CD4-positive, alpha-beta T cell treated with Interferon gamma for 1 hour (primary cell): ENCODE measurements around the gene GCN1.

Experiments
- DNase-seq: peaks from one replicate; pipeline ENCODE4 v3.0.0-alpha.2; 2020

Gene GCN1

GRCh38 chr12:120181991-120182631, 12.4 kb downstream of the GCN1 start:
- DNase-seq = no peak

GRCh38 chr12:120180975-120181374, 13.5 kb downstream of the GCN1 start:
- no peak for DNase-seq

- DNase-seq = no peak
These were observed 19.0 kb downstream of the GCN1 start for GRCh38 chr12:120175537-120175936.

DNA sequence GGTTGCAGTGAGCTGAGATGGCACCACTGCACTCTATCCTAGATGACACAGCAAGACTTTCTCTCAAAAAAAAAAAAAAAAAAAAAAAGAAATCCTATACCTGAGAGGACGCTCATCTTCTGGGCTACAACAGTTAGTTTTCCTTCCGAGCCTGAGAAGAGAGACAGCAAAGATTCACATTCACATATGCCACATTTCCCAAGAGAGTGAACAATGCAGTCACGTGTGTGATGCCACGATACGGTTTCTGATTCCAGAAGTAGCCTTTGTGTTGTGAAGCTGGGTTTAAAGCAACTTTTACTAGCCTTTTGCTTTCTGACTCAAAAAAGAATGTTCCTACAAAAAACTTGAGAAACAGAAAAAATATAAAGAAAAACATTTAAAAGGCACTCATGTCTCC, 19.5 kb downstream of the GCN1 start:
- DNase-seq = no peak

DNA sequence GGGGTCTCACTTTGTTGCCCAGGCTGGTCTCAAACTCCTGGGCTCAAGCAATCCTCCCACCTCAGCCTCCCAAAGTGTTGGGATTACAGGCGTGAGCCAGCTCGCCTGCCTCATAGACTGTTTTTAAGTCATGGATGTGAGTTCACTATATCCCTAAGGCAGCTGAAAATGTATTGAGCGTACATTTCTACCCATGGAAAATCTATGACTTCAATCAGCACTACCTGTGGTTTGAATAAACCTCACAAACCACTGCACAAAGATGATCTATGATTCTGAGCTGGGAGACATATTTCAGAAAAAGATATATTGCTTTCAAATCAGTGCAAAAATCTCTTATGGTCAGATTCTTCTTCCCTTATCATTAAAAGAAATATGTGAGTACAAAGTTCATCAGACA, 22.5 kb downstream of the GCN1 start:
- no peak for DNase-seq

- no peak for DNase-seq
These were observed 23.9 kb downstream of the GCN1 start for GRCh38 chr12:120170631-120171030.

DNA sequence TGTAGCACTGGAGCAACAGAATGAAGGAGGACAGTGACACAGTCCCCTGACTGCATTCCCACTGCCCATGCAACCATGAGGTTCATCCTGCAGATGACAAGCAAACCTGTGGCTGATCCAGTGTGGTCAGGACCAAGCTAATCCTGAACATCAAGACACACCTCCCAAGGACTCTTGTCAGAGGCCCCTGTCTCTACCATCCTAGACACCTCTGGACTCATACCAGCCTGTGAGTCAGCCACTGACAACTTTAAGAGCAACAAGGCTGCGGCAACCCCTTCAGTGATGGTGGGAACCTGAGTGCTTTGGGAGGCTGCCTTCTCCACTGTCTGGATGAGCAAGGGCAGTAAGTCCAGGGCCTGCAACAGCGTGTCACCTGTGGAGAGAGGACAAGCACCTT, 24.6 kb downstream of the GCN1 start:
- no peak for DNase-seq

- no peak for DNase-seq
These were observed 26.2 kb downstream of the GCN1 start for GRCh38 chr12:120168337-120168736.

GRCh38 chr12:120167529-120168095, 26.9 kb downstream of the GCN1 start:
- DNase-seq = no peak

DNA sequence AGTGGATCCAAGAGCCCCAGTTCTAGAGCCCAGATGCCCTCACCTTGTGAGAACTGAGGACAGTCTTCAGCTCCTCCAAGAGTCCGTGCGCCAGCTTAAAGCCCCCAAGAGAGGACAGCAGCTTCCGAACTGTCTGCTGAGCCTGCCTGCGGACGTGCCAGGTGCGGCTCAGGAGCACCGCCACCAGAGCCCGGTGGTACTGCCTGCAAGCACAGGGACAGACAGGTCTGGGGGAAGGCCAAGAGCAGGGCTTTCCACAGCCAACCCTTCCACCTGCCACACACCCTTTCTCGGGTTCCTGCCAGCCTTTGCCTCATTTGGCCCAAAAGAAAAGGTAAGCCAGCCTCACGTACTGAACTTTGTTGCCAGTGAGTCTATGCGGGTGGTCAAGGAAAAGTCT, 30.2 kb downstream of the GCN1 start:
- no peak for DNase-seq

DNA sequence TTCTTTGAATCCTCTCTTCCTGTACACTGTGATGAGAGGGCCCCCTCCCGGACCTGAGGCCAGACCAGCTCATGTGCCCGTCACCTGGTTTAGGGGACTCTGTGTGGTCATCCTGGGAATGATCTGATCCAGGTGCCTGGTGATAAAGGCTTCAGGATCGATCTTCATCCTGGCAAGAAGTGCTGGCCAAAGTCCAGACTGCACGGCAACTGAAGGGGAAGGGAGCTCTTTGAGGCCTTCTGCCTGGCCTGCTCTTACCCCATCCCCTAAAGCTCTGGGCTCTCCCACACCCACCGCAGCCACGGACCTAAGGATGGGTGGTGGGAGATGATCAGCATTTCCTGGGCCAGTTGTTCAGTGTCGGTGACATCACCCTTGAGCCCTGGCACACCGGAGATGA, 31.8 kb downstream of the GCN1 start:
- no peak for DNase-seq

GRCh38 chr12:120161852-120162251, 32.7 kb downstream of the GCN1 start:
- no peak for DNase-seq

DNA sequence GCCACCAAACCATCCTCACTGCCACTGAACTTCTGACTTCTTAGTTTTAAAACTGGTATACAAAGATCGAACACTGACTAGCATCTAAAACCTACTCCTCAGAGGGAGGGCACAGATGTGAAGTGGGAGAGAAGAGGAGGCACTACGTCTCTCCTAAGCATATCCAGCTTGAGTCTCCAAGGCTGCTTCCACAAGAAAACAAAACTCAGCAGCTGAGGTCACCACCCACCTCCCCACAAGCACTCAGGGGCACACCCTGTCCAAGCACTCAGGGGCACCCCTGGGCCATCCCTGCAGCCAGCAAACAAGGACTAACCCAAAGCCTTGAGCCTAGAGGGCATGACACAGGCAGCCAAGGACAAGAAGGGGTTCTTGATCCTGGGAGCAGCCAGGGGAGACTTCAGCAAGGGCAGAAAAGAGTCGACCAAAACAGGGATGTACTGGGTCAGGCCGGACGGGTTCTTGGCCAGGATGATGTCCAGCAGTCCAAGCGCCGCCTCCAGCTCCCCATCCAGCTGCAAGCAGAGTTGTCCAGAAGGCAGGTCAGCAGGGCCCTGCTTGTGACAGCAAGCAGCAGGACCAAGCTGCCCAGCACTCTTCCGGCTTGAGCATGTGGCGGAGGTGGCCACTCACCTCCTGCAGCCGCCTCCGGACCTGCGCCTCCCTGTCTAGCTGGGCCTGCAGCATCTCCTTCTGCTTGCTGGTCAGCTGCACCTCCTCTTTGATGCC, 34.8 kb downstream of the GCN1 start:
- no peak for DNase-seq

GRCh38 chr12:120158351-120158750, 36.2 kb downstream of the GCN1 start:
- DNase-seq = no peak

DNA sequence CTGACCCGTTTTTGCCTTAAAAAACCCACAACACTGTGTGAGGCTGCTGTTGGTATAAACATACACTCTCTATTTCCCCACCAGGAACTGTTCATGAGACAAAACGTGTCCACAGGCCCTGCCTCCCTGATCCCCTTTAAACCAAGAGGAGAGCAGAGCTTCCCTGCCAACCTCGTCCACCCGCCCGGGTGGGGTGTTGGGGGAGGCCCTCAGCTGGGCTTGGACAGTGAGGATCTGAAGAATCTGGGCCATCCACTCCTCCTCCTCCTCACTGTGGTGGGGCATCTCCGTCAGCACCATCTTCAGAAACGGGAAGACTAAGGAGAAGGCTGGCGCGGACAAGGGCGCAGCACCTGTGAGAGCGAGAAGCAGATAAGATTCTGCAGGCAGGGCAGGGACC, 36.8 kb downstream of the GCN1 start:
- DNase-seq = no peak

GRCh38 chr12:120156315-120157259, 37.9 kb downstream of the GCN1 start:
- DNase-seq = no peak

- no peak for DNase-seq
These were observed 39.4 kb downstream of the GCN1 start for GRCh38 chr12:120155072-120155471.

DNA sequence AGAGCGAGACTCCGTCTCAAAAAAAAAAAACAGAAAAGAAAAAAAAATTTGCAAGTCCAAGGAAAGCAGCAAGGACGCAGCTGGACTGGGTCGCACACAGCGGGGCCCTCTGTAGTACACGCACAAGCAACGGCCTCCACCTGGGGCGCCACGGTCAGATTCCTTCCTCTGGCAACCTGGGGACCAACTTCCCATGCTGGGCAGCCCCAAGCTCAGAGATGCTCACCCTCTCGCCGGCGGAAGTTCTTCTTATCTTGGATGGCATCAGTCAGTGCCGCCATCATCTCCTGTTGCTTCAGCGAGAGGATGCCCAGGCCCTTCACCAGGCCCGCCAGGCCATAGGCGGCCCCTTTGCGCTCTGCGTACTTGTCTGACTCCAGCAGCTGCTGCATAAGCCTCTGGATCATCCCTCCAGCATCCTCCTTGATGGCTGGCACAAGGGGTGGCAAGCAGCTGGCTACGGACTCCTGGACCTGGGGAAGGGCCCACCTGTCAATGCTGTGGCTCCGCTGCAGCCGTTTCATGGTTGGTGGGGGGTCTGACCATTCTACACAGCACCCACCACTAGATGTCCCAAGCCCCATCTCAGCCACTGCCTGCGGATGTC, 43.5 kb downstream of the GCN1 start:
- no peak for DNase-seq

DNA sequence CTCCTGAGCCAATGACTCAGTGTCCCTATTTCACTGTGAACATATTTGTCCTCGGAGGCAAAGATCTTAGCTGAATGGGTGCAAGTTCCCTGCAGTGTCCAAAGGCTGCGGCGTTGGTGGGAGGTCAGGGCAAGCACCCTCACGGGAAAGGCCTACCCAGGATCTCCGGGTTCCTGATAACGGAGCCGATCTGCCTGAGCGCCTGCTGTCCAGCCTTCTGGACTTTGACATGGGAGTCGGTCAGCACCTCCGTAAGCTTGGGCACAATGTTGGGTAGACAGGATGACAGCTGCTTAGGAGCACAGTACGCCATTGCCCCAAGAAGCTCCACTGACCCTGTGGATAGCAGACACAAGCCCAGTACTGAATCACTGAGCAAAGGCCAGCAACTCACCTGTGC, 46.5 kb downstream of the GCN1 start:
- DNase-seq = no peak

GRCh38 chr12:120145164-120145563, 49.4 kb downstream of the GCN1 start:
- DNase-seq = no peak

DNA sequence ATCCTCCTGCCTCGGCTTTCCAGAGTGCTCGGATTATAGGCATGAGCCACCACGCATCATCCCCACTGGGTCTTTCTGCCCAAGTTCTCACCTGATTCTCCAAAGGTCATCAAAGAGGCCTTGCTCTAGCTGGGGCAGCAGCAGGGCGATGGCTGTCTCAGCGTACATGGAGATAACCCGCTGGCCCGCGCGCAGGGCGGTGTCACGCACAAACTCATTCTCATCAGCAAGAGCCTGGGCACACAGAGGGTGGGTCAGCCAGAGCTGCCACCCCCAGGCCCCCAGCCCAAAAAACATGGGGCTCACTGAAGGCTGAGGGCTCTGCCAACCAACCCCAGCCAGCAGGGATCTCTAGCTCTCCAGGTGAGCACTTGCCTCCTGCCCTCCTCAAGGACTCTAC, 50.3 kb downstream of the GCN1 start:
- DNase-seq = no peak

DNA sequence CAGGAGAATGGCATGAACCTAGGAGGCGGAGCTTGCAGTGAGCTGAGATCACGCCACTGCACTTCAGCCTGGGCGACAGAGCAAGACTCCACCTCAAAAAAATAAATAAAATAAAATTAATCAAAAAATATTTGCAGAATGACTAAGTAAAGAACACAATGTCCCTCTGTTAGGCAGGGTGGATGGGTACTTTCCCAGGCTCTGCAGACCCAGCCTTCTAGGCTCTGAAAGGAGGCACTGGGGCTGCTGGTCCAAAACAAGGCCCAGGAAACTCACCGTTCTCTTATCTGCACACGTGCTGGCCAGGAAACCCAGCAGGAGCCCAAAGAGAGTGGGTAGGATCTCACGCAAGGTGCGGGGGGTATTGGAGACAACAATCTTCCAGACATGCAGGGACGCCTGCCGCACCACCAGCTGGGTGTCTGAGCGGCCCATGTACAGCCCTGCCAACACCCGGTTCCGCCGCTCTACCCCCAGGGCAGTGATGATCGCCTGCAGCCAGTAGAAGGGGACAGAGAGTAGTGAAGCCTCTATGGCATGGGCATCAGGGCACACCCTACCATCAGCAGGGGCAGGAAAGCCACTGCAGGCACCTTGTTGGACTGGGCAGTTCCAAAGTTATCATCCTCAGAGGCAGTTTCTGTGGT, 52.2 kb downstream of the GCN1 start:
- no peak for DNase-seq
